Measurements from ENCODE around the gene ZNF716.
"Not testable (repeated sequence)": the region's sequence is repeated elsewhere in the genome, so short reads cannot be mapped to it uniquely, and the experiment has no call there.

The ZNF716 gene

DNA sequence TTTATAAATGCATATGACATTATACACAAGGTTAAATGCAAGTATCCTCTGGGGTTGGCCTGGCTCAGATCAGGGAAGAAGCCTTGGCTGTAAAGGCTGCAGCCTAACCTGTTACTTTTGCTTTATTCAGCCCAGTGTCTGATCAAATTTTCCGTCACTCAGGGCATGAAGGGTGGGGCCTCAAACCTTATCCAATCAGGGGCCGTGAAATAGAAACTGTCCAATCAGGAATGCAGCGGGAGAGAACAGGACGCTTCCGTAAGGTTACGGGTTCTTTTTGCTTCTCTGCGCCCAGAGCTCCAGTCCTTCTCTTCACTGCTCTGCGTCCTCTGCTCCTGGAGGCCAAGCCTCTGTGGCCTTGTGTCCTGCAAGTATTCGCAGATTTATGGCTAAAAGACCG, at the start of gene ZNF716:
Gene ZNF716, plus strand, starts transcription at position 274 of the 400 bp plus-strand sequence. Its CDS starts 112 bp downstream, at position 386.
- no peak for DNase-seq (ENCODE audit: low read depth)

DNA sequence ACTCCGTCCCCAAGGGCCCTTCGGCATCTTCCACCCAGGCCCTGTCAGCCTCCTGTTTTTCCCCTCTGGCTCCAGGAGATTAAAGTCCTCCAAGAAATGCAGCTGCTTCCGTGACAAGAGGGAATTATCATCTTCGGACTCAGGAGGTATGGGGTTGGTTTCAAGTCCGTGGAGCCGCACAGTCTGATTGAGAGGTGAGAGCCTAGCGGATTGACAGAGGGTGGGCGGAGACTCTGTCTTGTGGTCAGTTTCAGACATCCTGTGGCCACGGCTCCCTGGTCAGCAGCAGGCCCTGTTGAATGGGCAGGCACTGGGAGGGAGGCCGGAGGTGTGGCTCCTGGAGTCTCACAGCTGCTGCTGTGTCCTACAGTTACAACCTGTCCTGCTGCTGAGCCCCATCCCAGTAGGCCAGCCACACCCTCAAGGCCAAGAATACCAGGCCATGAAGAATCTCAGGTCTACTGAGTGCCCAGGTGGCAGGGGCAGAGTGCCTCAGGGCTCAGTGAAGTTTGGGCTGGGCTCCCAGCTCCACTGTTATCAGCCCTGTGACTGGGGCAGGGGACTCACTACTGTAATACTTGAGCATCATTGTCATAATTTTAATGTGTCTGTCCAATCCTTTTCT, 49.3 kb upstream of the ZNF716 start:
- DNase-seq (ENCODE audit: low read depth): no peak

DNA sequence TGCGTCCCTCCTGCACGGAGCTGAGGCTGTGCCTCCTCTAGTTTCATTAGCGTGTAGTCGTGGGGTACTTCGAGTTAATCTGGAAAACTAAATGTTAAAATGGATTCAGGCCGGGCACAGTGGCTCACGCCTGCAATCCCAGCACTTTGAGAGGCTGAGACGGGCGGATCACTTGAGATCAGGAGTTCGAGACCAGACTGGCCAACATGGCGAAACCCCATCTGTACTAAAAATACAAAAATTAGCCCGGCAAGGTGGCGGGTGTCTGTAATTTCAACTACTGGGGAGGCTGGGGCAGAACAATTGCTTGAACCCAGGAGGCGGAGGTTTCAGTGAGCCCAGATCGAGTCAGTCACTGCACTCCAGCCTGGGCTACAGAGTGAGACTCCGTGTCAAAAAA, 46.9 kb upstream of the ZNF716 start:
- DNase-seq (ENCODE audit: low read depth): not testable (repeated sequence)

DNA sequence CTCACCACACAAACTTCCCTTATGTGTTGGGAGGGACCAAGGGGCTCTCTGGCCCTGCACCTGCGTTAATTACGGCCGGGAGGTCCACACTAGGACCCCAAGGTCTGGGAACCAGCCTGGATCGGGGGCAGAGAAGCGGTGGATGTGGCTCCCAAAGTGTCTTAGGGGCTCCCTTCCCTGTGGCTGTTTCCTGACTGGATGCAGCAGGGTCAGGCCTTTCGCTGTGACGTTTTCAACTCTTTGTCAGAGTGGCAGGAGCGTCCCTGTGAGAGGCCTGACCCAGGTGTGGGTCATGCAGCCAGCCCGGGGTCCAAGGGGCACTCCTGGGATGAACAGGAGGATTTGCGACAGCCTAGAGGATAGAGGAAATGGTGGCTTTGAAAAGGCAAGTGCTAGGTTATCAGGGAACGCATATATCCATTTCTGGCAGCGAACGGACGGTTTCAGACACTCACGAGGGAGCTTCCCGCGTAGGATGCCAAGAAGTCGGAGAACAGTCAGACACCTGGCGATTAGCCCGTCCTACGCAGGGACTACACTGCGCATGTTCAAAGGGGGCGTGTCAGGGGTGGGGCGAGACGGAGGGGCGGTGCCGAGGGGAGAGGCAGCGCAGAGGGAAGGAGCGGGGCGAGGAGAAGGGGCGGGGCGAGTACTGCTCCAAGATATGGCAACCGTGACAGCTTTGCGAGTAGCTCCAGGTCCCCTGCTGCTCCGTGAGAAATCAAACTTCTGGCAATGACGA, 46.2 kb upstream of the ZNF716 start:
- no peak for DNase-seq (ENCODE audit: low read depth)

DNA sequence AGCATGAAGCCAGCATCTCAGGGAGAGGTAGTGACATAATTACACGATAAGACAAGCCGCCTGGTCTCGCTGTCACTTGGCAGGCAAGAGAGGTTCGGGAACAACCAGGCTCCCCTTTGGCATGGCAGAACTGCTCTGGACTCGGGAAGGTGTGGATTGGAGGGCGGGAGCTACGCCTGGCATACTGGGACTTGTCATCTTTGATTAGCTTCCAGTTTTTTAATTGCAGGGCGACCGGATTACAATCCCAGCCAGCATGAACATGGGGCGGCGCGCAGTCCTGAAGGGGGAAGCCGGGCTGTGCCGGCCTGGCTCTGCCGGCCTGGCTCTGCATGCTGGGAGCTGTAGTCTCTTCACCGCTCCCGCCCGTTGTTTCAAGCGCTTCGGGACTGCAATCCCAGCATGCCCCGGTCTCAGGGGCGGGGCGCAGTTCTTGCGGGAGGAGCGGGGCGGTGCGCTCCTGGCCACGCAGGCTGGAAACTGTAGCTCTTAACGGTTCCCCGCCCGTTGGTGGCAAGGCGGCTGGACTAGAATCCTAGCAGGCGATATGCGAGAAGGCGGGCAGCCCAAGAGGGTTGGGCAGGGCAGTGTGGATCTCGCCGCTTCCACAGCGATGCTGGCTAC, 45.5 kb upstream of the ZNF716 start:
- DNase-seq (ENCODE audit: low read depth): no peak

DNA sequence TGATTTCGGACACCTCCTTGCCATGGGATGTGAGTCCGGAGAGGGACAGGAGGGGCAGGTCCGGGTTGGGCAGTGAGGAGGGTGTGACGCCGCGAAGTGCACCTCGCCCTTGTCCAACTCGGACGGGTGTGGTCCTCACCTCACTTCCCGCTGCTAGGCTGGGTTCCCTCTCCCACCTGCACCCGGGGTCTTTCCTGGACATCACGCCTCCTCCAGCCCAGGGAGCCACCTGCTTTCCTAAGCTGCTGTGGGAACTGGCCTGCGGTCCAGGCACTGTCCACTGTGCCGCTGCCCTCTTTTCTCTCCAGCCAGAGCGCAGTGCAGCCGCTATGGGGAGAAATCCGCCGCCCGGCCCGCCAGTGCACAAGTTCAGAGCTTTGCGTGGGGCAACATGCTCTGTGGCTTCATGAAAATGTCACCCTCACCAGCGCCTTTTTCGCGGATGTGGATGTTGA, 45.0 kb upstream of the ZNF716 start:
- DNase-seq (ENCODE audit: low read depth): no peak

DNA sequence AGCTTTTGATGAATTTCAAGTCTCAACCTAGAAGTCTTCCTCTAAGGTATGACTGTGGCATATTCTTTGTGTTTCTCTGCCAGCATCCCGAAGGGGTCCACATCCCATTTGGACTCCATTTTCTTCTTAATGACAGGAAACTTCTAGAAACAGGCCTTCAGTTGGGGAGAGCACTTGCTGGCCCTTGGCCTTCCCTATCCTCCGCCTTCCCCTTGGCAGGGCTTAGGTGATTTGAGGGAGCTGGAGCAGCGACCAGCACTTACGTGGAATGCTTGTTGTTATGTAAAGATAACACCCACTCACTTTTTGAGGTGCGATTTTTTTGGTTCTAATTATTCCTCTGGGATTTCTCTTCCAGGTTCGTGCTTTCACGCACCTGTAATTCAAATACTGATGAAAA, 42.9 kb upstream of the ZNF716 start:
- no peak for DNase-seq (ENCODE audit: low read depth)

DNA sequence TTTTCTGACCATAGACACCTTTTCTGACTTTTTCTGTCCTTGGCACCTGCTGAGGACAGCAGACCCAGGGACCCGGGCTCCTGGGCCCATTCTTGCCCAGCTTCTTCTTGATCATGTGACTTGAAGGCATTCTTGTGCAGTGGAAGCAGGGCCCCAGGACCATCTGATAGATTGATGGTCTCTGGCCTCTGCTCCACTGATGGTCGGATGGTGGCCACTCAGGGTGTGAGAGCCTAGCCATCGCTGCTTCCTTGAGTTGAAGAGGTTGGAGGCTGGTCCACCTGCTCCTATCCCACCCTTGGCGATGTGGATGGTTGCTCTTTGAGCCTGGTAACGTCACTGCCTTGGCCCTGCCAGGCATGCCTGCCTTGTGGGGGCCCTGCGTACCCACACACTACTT, 37.8 kb upstream of the ZNF716 start:
- DNase-seq (ENCODE audit: low read depth): no peak

DNA sequence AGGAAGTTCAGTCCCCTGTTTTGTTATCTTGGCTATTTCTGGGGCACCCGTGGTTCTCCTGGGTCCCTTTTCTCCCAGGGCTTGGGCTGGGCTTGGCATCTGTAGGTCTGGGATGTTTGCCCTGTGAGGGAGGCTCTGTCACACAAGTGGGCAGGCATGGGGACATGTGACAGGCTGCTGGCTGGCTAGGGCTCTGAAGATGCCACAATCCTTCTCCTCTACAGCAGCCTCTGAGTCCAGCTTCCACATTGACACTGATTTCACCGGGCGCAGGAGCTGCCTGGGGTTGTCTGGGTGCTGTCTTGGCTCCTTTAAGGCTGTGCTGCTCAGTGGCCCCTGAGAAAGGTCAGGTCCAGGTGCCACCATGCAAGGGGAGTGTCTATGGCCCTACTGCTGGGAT, 37.4 kb upstream of the ZNF716 start:
- no peak for DNase-seq (ENCODE audit: low read depth)

DNA sequence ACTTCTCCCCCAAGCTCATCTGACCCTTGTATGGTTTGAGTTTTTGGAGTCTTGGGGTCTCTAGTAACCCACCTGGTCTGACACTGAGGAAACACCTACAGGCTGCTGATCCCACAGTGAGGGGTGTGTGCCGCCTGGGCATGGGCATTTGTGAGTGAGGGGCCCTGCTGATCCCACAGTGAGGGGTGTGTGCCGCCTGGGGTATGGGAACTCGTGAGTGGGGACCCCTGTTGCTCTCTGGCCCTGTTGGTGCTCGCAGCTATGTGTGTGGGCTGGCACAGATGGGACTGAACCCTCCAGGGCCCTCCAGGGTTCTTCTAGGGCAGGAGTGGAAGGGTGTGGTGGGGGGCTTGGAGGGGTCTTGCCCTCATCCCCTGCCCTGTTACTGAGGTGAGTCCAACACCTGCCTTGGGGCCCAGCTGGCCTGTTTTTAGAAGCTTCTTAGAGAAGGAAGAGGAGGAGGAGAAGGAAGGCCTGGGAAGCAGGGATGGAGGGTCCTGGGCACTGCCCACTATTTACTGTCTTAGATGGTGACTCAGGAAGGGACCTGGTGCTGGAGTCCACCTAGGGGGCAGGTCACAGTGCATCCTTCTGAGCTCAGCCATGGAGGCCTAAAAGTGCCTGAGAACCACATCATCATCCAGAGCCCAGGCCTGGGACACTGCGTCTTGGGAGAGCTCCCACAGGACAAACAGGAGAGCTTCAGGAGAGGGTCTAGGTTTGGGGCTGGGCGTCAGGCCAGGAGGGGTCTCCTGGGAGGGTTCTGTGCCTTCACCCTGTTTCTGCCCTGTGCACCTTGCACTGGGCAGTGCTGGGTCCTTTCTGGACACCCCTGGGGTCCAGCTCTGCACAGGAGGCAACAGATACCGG, 36.2 kb upstream of the ZNF716 start:
- no peak for DNase-seq (ENCODE audit: low read depth)

DNA sequence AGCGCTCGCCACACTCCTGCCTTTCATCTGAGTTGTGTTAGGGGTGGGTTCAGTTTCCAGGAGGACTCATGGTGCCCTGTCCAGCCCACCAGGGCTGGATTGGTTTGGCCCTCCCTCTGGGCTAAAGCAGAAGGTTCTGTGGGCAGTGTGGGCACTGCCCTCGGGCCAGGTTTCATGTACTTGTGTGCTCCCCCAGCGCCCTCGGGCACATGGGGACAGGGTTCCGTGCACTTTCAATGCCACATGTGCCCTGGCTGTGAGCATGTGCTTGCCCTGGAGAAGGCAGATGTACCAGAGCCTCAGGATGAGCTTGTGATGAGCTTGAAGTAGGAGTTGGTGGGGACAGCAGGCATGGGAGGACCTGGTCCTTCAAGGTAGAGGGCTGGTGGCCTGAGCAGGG, 35.6 kb upstream of the ZNF716 start:
- DNase-seq (ENCODE audit: low read depth): no peak

DNA sequence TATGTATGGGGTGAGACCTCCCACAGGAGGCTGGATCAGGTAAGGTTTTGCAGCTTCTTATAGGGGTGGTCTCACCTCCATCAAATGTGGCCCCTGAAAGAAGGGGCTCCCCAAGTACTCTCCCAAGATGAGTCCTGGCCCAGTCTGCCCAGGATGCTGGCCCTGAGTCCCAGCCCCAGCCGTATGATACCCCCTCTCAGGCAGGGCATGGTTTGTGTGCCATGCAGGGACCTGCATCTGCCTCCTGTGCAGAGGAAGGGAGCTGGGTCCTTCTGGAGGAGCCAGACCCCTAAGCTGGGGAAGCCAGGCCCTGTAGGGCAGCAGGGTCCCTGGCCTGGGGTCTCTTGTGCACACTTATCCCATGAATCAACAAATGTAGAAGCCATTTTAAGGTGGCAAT, 35.1 kb upstream of the ZNF716 start:
- DNase-seq (ENCODE audit: low read depth): no peak

DNA sequence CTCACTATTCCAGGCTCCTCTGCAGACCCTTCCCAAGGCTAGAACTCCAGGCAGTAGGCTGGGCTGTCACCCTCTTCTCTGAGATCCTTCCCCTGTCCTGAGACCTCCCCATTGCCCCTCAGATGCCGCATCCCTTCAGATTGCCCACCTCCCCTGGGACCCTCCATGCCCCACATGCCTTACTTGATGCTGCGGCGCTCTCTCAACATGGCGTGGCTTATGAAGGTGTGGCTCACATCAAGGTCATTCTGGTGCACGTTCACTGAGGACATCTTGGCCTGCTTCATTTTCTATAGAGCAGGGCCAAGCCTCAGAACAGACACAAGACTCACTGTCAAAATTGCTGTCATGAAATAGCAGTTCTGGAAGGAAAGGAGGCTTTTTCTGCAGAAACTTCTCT, 34.7 kb upstream of the ZNF716 start:
- DNase-seq (ENCODE audit: low read depth): no peak

DNA sequence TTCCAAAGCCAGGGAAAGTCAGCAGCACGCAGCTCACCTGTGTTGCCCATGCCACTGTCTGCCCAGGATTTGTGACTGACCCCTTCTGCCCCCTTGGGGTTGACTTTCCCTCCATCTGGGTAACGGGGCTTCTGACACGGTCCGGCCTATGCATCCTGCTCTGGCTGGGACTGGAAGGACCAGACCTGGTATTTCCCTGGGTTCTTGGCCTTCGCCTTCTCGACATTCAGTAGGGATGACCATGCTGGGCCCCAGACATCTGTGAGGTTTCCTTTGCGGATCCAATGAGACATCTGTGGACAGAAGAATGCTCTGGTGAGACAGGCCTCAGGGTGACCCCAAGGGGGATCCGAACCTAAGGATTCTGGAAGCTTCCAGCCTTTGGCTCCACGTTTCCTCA, 34.2 kb upstream of the ZNF716 start:
- DNase-seq (ENCODE audit: low read depth): no peak

DNA sequence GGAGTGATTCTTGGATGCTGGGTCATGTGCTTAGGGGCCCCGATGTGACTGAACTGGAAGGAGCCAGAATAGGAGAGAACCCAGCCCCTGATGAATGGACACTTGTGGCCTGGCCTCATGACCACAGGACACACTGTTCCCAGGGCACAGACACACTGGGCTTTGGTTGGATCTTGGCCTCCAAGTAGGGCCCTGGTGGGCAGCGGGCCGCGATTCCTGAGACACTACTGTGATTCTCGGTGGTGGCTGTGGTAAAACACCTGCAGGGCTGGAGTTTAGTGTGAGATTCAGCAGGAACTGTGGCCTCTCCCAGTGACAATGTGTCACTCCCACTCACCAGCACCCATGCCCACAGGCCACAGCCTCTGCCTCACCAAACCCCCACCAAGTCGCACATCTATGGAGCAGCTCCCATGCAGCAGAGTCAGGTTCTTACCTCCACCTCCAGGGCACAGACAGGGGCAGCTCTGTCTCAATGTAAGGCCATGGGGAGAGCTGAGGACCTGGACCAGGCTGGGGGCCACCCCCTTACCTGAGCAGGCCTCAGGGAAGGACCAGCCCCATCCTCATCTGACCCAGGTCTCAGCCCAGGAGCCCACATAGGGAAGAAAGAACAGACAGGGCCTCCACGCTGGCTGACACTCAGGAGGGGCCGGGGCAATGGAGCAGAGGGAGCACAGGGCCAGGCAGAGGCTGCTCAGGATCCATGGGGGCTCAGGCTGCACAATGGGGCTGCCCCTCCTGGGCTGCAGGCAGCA, 33.2 kb upstream of the ZNF716 start:
- no peak for DNase-seq (ENCODE audit: low read depth)

DNA sequence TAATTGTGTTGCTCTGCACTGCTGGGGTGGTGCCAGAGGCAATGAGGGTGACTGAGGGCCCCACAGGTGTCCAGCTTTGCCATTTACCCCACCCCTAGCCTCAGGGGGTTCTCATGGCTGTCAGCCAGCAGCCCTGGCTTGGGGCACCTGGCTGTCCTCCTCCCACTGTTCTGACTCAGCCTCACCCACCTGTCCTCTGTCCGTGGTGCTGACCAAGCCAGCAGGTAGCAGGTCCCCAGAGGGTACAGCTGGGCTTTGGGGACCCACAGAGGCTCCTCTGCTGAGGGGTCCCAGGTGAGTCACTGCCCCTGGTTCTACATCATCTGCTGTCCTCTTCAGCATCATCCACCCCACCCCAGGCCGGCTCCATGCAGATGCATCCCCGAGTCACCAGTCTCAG, 32.2 kb upstream of the ZNF716 start:
- DNase-seq (ENCODE audit: low read depth): no peak

DNA sequence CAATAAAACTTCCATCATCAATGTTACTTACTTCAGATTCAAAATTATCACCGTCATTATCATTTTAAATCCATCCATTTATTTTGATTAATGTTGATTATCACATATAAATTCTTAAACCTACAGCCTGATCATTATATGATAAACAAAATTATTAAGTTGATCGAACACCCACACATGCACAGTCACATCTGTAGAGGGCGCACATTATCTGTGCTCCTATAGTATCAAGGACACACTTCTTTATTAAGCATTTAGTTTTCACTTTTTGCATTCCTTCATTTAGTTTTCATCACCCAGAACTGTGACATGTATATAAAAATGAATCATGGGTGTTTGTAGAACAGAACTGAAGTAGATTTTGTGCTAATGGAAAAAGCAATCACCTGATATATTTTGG, 26.2 kb upstream of the ZNF716 start:
- DNase-seq (ENCODE audit: low read depth): no peak

DNA sequence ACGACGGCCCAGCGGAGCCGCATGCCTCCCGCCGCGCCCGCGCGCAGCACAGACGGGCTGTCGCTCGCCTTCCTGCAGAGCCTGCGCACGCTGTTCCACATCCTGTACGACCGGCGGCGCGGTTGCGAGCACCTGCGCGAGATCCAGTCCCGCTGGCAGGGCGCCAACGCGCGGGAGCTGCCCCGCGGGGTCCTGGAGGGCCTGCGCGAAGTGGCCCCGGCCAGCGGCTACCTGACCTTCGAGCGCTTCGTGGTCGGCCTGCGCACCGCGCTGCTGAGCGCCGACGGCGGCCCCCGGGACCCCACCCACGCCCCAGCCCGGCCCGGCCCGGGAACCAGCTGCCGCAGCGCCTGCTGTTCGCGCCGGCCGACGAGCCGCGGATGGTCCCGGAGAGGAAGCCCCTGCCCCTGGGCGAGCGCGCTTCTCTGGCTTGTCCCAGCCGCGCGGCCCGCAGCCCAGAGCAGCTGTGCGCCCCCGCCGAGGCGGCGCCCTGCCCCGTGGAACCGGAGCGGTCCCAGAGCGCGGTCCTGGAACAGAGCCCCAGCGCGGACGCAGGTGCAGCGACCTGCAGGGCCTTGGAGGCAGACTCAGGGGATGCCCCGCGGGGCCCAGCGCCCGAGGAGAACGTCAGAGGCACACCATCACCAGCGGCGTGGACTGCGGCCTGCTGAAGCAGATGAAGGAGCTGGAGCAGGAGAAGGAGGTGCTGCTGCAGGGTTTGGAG, 25.3 kb upstream of the ZNF716 start:
- DNase-seq (ENCODE audit: low read depth): no peak

DNA sequence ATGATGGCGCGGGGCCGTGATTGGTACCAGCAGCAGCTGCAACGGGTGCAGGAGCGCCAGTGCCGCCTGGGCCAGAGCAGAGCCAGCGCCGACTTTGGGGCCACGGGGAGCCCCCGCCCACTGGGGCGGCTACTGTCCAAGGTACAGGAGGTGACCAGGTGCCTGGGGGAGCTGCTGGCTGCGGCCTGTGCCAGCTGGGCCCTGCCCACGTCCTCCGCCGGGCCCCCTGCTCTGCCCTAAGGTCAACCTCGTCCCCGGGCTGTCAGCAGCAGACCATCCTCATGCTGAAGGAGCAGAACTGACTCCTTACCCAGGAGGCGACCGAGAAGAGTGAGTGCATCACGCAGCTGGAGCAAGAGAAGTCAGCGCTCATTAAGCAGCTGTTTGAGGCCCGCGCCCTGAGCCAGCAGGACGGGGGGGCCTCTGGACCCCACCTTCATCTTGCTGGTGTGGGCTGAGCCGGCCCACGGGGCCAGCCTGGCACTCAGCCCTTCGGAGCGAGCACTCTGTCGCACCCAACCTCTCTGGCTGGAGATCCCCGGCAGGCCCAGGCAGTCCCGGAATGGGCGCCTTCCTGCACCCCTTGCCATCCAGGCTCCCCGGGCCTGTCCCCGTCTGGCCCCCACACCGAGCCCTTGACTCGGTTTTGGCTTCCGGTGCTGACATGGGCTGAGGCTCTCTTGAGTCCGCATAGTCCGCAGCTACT, 24.6 kb upstream of the ZNF716 start:
- no peak for DNase-seq (ENCODE audit: low read depth)

DNA sequence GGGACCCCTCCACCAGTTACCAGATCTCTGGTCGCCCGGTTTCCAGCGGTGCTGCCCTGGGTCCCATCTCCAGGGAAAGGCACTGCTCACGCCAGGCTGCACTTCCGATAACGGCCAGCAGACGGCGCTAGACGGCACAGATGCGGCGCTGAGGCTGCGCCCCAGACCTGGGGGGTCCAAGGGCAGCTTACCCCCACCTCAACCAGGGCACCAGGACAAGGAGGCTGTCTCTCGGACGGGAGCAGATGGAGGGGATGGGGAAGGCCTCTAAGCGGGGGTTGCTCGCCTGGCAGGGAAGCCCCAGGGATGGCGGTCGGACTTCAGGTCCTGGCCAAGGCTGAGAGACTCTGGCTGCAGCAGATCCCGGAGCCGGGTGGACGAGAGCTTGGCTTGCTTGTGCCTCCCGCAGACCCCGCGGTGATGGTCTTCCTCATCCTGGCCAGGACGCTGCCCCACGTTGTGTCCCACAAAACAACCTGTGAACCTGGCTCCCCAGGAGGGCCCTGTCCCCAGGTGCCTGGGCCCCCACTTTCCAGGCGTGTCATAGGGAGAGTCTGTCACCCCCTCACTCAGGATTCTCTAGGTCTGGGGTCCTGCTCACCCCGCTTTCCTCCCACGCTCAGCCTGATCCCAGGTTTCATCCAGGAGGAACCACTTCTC, 23.9 kb upstream of the ZNF716 start:
- no peak for DNase-seq (ENCODE audit: low read depth)
